Dermis microvascular lymphatic vessel endothelial cell (primary cell): ENCODE measurements around the gene ENTPD2. TPM values are rescaled to one million over a fixed set of nuclear protein-coding genes. Genes with fewer than 3 reads are reported as not detected.
A peak's percentile ranks its signal among the peaks of the same experiment; 100 is the strongest.

Experiments used
- DNase-seq, 2 donors: peaks; one replicate each; pipeline versions ENCODE4 v3.0.0 to v3.0.0-alpha.2; 2010; ENCODE audit warnings: low read depth in 2 of 2
- total RNA-seq: library from RNA; depleted of rRNA; stranded (reverse); fragments of >200 nt; gene quantifications from 2 replicates; pipeline ENCODE4 v1.2.1, GENCODE V29; 2014

The ENTPD2 gene
- total RNA-seq, 1 donor from 2014 or later: not detected

DNA sequence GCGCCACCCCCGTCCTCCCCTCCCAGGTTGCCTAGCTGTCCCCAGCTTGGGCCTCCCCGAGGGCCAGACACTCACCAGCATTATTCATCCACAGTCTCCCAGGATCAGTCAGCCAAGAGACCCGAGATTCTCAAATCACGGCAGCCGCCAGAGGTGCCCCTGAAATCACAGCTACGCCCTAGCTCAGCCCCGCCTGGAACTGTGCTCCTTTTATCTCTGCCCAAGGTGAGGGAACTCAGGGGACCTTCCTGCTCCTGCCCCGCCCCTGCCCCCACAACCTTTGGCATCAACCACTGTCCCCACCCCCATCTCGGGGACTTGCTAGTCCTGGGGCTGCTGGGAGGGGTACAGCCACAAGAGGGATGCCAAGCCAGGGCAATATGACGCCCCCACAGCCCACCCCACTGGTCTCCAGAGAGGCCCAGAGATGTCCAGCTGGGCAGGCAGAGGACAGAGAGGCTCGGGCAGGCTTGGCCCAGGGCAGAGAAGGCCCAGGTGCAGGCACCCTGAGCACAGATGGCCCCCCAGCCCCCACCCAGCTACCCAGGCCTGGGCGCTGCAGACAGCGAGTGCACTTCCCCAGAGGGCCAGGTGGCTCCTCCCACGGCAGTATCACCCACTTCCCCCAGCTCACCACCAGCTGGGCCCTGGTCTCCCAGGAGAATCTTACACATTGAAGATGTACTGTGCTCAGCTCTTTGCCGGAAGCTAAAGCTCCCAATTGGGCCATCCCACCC is 21.8 kb downstream of the ENTPD2 start, which contains the start of gene FUT7:
Gene FUT7 (minus strand): TSS at position 185 of the 737 bp plus-strand sequence. CDS start 97 bp downstream, at position 88.
- DNase-seq: no peak

DNA sequence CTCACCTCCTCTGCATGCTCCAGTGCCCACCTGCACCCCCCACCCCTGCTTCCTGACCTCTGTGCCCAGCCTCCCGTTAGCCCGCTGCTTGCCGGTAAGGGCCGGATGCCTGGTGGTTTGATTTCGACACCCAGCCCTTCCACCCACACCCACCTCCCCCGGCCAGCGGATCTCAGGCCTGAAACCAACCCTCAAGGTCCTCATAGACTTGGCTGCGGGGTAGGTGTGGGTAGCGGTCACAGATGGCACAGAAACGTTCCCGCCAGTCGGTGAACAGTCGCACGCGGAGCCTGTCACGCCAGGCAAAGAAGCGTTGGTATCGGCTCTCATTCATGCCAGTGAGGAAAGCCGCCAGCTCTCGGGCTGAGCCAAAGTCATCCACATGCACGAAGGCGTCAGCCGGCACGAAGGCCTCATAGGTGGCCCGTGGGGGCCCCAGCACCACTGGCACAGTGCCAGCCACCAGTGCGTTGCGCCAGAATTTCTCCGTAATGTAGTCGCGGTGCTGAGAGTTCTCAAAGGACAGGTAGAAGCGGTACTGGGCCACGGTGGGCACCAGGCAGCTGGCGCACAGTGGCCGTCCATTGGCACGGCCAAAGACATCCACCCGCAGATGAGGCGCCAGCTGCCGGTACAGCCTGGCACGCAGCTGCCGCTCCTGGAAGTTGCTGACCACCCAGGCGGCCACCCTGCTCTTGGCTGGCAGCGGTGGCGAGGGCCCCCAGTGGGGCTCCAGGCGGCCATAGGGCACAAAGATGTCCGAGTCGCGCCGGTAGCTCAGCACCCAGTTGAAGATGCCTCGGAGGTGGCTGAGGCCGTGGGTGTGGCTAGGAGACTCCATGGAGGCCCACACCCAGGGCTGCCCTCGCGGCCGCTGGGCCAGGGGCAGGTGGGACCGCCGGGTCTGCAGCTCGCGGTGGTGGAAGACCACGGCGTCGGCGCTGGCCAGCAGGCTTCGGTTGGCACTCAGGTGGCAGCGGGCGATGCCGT is 23.0 kb downstream of the ENTPD2 start:
- no peak for DNase-seq

DNA sequence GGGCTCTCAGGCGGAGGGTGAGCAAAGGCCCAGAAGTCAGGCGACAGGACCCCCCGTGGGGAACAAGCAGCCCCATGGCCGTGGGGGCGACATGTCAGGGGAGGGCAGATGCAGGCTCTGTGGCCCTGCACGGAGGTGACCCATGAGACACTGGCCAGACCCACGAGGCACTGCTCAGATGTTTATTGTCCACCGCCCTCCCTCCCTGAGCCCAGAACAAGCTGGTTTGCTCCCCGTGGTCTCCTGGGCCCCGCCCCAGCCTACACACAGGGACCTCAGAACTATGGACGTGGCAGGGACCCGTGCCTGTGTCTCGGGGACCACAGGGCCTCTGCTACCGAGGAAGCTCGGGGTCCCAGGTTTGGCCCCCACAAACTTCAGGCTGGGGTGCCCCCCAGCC is 23.9 kb downstream of the ENTPD2 start:
- DNase-seq: no peak

DNA sequence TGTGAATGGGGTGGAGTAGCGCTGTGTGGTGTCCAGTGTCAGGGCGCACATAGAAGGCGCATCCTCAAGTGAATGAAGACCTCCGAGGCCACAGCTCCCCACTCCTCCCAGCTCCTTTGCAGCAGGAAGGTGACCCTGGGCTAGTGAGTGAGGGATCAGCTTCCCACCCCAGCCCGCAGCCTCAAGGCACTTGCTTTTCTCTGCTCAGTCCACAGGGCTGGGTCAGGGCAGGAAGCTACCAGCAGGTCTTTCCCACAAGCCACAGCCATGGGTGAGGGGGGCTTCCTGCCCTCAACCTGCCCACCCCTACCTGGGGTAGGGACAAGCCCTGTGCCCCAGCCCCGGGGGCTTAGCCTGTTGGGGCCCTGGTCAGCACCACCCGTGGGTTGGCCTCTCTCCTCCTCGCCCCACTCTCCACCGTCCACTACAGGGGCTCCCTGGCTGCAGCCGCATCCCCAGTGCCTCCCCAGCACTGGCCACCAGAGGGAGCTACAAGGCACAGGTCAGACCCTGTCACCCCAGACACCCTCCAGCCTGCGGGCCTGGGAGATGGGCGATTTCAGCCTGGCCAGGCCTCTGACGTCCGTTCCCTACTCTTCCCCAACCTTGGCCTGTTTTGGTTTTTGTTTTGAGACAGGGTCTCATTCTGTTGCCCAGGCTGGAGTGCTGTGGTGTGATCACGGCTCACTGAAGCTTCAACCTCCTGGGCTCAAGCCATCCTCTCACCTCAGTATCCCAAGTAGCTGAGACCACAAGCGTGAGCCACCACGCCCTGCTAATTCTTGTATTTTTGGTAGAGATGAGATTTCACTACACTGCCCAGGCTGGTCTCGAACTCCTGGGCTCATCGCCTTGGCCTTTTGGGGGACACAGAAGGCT is 24.6 kb downstream of the ENTPD2 start:
- DNase-seq: peak; percentile 23 to 56

DNA sequence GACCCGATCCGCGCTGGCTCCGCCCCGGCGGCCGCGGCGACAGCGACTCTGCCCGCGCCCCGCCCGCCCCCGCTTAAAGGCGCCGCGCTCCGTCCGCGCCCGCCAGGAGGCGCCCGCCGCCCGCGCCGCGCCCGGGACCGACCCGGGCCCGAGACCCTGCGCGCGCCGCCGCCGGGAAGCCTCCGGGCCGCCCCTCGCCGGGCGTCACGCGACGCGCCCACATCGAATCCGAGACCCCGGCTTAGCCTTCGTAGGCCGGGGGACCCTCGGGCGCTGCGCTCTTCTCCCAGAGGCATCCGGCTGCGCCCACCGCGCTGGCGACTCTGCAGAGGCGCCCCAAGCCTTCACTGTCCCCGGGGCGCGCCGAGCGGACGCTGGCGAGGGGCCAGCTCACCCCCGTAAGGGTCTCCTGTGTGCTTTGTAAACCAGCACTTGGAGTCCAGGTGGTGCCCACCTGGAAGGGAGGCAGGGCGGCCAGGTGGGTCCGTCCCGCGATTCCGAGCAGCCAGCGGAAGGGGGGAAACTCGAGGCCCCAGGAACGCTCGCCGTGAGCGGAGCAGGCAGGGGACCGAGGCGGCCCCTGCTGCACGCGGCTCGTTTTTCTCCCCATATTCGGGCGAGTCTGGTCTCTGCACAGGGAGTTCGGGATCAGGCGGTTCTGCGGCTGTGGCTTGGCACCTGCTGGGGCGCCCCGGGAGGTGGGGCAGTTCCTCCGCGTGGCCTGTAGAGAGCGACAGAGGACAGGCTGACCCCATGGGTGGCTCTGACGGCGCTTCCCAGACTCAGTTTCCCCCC is 25.4 kb downstream of the ENTPD2 start:
- DNase-seq: peak in 1 of 2 donors; percentile 60

DNA sequence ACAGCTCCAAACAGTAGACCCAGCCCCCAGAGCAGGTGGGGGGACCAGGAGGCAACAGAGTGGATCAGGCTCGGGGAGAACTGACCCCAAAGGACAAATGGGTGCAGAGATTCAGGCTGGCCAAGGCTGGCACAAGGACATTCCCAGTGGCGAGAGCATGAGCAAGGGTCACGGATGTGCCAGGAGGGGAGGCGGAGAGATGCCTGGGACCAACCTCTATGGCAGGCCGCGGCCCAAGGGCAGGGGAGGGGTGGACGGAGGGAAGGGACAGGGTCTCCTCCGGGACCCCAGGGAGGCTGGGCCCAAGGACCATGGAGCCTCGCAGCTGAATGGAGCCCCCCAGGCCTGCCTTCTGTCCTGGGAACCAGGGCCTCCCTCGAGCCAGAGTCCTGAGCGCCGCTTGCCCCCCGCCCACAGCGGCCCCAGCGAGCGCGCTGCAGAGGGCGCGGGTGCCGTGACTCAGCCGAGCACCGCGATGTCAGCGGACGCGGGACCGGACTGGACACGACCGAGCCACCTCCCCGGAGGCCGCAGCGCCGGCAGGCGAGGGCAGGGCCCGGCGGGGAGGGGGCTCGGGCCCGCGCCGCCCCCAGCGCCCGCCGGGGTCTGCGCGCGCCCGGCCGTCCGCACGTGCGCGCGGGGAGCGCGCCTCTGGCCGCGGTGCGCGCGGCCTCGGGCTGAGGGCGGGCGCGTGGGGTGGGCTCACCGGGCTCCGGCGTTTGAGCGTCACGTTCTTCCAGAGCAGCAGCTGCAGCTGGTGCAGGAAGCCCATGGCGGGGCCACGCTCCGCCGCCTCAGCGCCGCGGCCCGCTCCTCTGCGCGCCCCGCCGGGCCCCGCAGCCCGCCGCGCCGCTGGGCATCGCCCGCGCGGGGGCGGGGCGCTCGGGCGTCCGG is 26.2 kb downstream of the ENTPD2 start, which contains the start of gene ABCA2:
Gene ABCA2 (minus strand): TSS at position 869 of the 894 bp plus-strand sequence. CDS start 97 bp downstream, at position 772.
- no peak for DNase-seq

DNA sequence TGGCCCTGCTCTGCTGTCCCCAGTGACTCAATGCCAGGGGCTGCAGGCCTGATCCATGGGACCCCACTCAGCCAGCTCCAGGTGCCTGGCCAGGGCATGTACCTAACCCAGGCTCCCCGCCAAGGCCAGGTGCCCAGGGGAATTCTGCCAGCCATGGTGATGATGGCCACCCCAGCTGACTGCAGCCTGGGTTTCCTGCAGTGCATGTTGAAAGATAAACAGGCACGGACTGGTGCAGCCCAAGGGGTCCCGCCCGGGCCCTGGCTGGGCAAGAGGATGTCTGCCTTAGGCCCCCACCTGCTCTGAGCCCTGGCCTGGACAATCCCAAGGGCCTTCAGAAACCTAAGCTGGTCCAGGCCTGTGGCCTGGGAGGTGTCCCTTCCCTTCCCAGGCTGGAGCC is 27.0 kb downstream of the ENTPD2 start:
- DNase-seq: no peak

DNA sequence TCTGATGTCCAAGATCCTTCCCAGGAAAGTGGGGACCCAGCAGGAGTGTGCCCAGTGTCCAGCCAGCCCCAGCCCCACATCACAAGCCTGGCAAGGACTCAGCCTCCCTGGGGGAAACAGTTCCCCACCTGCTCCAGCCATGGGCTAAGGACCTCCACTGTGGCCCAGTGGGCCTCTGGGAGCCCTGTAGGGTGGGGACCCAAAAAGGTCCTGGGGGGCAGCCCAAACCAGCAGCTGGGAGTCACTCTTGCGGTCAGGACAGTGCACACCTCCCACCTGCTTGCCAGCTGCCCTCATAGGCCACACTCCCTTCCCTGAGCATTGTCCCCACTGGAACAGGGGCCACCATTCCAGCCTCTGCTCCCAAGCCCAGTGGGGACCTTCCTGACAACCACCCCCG is 27.5 kb downstream of the ENTPD2 start:
- no peak for DNase-seq

DNA sequence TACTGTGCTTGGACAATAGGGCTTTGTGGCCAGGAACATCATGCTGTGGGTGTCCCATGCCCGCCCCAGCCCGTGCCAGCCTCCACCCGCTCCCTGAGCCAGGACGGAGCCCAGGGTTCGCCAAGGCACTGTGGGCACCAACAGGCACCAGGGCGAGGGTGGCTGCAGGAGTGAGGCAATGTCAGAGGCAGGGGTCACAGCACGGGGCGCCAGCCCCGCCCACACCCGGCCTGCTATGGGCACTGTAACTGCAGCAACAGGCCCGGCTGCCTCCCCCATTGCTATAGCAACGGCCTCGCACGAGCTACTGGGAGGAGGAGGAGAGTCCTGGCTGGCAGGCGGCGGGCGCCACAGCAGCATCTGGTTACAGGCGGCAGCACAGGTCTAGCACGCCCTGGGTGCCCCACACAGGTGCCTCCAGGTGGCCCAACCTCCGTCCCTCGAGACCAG is 28.3 kb downstream of the ENTPD2 start:
- DNase-seq: no peak

DNA sequence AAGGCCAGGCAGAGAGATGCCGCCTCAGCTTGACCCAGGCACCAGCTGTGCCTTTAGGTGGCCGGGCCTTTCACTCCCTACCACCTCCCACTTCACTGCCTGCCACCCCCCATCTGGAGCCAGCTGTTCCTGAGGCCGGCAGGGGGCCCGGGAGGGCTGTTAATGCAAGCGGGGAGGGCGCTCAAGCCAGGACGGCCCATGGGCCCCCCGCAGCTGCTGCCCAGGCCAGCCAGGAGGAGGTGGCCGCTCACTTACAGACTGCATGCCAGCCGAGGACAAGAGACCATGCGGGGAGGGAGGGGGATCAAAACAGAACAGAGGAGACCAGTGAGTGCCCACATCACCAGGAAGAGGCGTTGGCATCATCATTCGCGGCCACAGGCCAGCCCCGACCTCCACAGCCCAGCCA is 30.3 kb downstream of the ENTPD2 start:
- DNase-seq: no peak

DNA sequence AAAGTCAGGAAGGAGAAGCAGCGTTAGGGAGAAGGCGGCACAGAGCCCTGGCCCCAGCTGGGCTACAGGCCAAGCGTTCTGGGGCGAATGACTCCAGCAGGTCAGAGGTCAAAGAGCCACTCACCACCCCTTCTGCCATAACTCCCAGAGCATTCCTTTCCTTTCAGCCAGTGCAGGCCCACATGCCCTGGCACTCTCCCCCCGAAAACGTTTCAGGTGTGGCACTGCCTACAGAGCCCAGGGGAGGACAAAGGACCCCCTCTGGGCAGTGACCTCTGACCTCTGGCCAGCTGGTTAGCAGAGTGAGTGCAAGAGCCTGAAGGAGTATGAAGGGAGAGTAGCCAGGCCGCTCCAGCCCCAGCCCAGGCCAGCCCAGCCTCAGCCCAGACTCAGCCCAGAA is 30.7 kb downstream of the ENTPD2 start:
- no peak for DNase-seq

DNA sequence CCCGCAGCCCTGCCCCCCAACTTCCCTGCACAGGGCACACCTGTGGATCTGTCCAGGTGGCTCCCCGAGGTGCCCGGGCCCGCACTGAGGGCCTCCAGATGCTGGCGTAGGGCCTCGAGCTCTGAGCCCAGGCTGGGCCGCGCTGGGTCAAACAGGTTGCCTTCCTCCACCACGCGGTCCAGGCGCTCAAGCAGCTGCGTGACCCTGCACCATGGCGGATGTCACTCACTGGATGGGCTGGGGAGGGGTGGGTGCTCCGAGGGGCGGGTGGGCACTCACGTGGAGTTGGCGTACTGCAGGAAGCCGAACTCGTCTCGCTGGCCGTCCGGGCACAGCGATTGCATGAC is 31.2 kb downstream of the ENTPD2 start:
- DNase-seq: no peak

DNA sequence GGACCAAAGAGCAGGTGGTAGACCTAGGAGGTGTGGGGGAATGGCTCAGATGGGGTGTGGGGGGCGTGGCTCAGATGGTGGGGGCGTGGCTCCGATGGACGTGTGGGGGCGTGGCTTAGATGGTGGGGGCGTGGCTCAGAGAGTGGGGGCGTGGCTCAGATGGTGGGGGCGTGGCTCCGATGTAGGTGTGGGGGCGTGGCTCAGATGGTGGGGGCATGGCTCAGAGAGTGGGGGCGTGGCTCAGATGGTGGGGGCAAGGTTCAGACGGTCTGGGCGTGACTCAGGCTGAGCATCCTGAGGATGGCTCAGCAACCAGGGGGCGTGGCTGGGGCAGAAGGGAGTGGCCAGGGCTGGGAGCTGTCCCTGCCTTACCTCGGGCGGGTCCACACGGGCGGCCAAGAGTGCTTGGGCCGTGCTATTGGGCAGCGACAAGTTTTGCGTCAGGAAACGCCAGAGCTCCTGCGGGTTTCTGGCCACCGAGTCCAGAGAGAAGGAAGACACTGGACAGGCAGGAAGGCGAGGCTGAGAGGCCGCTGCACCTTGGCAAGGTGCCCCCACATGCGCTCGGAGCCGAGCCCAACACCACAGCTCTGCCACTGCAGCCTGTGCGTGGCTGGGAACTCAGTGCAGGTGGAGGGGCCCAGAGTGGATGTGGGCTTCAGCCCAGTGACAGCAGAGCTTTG is 31.7 kb downstream of the ENTPD2 start:
- peak; percentile 68 to 89 for DNase-seq

DNA sequence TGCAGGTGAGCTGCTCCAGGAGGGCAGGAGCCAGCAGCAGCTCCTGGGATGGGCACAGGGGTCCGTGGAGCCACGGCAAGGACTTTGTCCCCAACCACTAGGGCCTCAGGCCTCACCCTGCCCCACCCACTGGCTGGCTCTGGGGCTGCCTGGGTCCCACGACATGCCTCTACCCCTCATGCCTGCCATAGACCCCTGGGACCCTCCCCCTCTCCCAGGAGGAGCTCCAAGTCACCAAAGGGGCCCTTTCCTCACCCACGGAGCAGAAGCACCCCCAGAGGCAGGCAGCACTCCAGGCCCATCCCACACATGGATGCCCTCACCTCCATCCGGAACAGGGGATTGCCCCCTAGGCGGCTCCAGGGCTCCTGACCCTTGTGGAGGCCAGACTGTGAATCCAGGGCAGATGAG is 32.3 kb downstream of the ENTPD2 start:
- DNase-seq: no peak

DNA sequence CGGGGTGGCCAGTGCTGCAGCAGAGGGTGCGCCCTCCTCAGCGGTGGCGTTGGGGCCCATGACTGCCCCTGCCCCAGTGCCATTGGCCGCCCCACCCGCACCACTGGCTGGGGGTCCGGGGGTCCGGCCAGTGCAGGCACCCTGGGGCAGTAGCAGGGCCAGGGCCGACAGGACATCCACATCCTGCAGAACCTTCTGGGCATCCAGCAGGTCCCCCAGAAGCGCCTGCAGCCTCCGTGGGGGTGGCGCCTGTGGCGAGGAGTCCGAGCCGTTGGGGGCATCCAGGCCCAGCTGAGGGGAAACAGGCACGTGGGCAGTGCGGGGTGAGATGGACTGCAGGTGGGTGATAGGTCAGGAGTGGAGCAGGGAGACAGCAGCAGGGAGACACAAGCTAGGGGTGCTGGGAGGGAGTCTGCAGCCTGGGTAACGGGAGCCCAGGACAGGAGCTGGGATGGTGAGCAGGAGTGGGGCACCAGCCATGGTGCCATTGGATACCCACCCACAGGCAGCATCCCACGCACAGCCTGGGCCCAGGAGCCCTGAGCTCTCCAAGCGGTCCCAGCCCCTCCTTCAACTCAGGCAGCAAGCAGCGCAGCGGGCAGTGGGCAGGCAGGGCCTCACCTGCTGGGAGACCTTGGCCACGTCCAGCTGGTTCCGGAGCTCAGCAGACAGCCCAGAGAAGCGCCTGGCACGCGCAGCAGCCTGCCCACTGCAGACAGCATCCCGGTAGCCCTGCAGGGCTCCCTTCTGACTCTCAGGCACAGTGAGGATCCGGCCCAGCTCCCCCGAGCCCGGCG is 32.9 kb downstream of the ENTPD2 start:
- no peak for DNase-seq

DNA sequence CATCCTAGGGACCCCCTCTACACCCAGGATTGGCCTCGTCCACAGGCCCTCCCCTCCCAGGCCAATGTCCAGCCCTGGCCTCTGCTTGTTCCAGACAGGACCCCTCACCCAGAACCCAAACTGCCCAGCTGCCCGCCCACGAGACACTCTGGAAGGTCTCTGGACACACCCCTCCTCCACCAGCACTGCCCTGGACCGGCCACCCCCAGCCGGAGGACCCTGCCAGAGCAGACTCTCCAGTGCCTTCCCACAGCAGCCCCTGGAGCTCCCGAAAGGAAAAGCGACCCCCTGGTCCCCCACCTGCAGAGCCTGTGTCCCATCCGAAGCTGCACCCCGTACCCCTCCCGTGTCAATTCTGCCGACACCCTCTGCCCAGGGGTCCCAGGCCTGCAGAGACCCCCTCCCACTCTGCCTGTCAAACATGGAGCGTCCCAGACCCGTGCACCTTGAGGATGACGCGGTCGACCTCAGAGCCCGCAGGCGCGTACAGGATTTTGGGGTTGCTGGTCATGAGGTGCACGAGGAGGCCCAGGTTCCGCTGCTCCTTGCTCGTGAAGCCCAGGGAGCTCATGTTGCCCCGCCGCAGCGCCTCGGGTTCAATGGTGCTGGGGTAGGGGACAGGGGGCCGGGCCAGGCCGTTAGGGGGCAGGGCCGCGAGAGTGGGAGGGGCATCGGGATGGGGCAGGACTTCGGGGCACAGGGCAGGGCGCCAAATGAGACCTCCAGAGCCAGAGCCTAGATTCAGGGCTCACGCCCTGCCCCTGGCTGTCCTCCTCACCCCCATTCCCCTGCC is 33.8 kb downstream of the ENTPD2 start:
- DNase-seq: no peak
